ENCODE measurements around the gene UFC1. TPM values are rescaled to one million over a fixed set of nuclear protein-coding genes. Genes with fewer than 3 reads are reported as not detected.
A peak's percentile ranks its signal among the peaks of the same experiment; 100 is the strongest.

UFC1 gene
- total and polyA plus RNA-seq, 2 of the 13 experiments (the other 11 are each of a cell fraction or from before 2014, with no cell fraction given): 72.8 to 85.2 TPM

DNA sequence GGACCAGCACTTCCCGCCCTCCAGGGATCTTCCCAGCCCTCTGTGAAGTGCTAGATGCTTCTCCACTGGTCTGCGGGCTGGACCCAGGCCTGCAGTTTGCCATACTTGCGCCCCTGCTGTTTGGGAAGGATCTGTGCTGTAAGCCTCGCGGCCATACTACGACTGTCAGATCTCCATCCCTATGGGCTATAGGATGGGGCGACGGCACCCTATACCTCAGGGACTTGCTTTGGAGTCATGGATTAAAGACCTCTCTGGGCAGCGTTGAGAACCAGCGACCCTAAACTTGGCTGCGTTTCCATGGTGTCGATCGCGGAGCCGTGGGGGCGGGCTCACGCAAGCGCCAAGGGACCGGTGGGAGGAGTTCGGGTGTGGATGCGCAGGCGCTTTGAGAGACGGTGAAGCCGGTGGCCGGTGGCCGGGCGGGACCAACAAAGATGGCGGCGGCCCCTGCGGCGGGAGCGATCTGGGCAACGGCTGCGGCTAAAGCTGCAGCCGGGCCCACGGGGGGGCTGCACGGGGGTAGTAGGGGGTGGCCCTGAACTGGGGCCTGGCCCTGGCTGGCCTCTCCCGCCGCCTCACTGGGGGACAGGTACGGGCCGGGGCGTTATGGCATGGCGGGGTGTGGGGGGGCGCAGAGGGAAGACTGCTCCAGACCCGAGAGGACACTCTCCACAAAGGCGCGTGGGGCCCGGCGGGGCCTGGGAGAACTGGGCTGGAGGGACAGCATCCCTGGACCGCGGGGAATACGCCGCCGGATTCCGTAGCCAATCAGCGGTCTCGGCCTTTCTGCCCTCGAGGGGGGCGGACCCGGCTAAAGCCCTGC, 5.5 kb downstream of the UFC1 start, which contains the start of gene USP21 (continued):
- TF ChIP-seq ZNF34 (CRISPR knock-in tag; IDR thresholded peaks at IDR 0.05; ENCODE audit: borderline replicate concordance) (0 out of 2 replicates have a peak, but pooled peaks have one; percentile 73), ZNF124 (CRISPR knock-in tag; IDR thresholded peaks at IDR 0.05) (0 out of 2 replicates have a peak, but pooled peaks have one; percentile 23), KLF12 (CRISPR knock-in tag; IDR thresholded peaks at IDR 0.05; ENCODE audit: borderline replicate concordance) (no peak), ZNF382 (CRISPR knock-in tag; IDR thresholded peaks at IDR 0.05; ENCODE audit: borderline replicate concordance) (no peak), MIXL1 (CRISPR knock-in tag; IDR thresholded peaks at IDR 0.05) (no peak), SKI (IDR thresholded peaks at IDR 0.05; ENCODE audit: partially characterized antibody) (no peak), ZNF207 (IDR thresholded peaks at IDR 0.05; ENCODE audit: borderline replicate concordance) (no peak), ZNF329 (CRISPR knock-in tag; IDR thresholded peaks at IDR 0.05; ENCODE audit: low read depth) (no peak), GATAD2A (CRISPR knock-in tag; IDR thresholded peaks at IDR 0.05) (no peak; the same call in 1 of the 2 replicates), ZKSCAN5 (CRISPR knock-in tag; IDR thresholded peaks at IDR 0.05) (no peak), SMARCE1 (IDR thresholded peaks at IDR 0.05; ENCODE audit: borderline replicate concordance) (no peak), GTF2F1 (IDR thresholded peaks at IDR 0.05; ENCODE audit: low read length) (no peak), YEATS4 (CRISPR knock-in tag; IDR thresholded peaks at IDR 0.05; ENCODE audit: borderline replicate concordance) (no peak), SOX6 (IDR thresholded peaks at IDR 0.05) (no peak), SOX6 (CRISPR knock-in tag; IDR thresholded peaks at IDR 0.05) (peak; percentile 45; the same call in 1 of the 2 replicates), NAIF1 (CRISPR knock-in tag; IDR thresholded peaks at IDR 0.05; ENCODE audit: borderline replicate concordance) (no peak), TAF1 (CRISPR knock-in tag; IDR thresholded peaks at IDR 0.05) (peak; percentile 93)
- TF ChIP-seq, protein P1, sequence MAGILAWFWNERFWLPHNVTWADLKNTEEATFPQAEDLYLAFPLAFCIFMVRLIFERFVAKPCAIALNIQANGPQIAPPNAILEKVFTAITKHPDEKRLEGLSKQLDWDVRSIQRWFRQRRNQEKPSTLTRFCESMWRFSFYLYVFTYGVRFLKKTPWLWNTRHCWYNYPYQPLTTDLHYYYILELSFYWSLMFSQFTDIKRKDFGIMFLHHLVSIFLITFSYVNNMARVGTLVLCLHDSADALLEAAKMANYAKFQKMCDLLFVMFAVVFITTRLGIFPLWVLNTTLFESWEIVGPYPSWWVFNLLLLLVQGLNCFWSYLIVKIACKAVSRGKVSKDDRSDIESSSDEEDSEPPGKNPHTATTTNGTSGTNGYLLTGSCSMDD (CRISPR knock-in tag; IDR thresholded peaks at IDR 0.05): no peak
- TF ChIP-seq, protein P2, sequence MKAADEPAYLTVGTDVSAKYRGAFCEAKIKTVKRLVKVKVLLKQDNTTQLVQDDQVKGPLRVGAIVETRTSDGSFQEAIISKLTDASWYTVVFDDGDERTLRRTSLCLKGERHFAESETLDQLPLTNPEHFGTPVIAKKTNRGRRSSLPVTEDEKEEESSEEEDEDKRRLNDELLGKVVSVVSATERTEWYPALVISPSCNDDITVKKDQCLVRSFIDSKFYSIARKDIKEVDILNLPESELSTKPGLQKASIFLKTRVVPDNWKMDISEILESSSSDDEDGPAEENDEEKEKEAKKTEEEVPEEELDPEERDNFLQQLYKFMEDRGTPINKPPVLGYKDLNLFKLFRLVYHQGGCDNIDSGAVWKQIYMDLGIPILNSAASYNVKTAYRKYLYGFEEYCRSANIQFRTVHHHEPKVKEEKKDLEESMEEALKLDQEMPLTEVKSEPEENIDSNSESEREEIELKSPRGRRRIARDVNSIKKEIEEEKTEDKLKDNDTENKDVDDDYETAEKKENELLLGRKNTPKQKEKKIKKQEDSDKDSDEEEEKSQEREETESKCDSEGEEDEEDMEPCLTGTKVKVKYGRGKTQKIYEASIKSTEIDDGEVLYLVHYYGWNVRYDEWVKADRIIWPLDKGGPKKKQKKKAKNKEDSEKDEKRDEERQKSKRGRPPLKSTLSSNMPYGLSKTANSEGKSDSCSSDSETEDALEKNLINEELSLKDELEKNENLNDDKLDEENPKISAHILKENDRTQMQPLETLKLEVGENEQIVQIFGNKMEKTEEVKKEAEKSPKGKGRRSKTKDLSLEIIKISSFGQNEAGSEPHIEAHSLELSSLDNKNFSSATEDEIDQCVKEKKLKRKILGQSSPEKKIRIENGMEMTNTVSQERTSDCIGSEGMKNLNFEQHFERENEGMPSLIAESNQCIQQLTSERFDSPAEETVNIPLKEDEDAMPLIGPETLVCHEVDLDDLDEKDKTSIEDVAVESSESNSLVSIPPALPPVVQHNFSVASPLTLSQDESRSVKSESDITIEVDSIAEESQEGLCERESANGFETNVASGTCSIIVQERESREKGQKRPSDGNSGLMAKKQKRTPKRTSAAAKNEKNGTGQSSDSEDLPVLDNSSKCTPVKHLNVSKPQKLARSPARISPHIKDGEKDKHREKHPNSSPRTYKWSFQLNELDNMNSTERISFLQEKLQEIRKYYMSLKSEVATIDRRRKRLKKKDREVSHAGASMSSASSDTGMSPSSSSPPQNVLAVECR (CRISPR knock-in tag; IDR thresholded peaks at IDR 0.05; ENCODE audit: borderline replicate concordance): peak; percentile 58; the same call in 1 of the 2 replicates
- TF ChIP-seq, protein P3, sequence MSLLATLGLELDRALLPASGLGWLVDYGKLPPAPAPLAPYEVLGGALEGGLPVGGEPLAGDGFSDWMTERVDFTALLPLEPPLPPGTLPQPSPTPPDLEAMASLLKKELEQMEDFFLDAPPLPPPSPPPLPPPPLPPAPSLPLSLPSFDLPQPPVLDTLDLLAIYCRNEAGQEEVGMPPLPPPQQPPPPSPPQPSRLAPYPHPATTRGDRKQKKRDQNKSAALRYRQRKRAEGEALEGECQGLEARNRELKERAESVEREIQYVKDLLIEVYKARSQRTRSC (CRISPR knock-in tag; IDR thresholded peaks at IDR 0.05; ENCODE audit: low read depth): no peak

All from HepG2 (cell line).